ENCODE results near the gene AKR1B15. TPM values are rescaled to one million over a fixed set of nuclear protein-coding genes. Genes with fewer than 3 reads are reported as not detected.

Gene AKR1B15
- total RNA-seq, 1 experiment from 2014 or later: not detected

DNA sequence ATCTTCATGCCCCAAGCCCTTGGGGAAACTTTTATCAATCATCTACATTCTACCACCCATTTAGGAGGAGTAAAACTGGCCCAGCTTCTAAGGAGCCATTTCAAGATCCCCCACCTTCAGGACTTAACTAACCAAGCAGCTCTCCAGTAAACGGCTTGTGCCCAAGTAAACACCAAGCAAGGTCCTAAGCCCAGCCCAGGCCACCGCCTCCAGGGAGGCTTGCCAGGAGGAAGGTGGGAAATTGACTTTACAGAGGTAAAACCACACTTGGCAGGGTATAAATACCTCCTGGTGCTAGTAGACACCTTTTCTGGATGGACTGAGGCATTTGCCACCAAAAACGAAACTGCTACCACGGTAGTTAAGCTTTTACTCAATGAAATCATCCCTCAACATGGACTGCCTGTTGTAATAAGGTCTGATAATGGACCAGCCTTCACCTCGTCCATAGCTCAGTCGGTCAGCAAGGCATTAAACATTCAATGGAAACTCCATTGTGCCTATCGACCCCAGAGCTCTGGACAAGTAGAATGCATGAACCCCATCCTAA, 5.6 kb downstream of the AKR1B15 start:
- no peak for ATAC-seq
- no peaks in the 10 kb centered on the region for H4K20me1 ChIP-seq (ENCODE audit: insufficient read depth)
- H3K79me2 ChIP-seq (ENCODE audit: insufficient read depth, low read length): no peaks in the 10 kb centered on the region
- H3K9ac ChIP-seq (ENCODE audit: low read length): no peak overlapping the region
- RAD21 ChIA-PET (ENCODE audit: low non-redundant PET in 1 of 2, low total read pairs in 2 of 2, uncharacterized antibody in 2 of 2, unreplicated experiment in 2 of 2): interaction anchor here (0.7 to 1.3 kb wide), 2 partner anchors 122 kb away, joined by 4 to 6 read pairs; no protein-coding TSS in a partner anchor
- H3K9me3 ChIP-seq (ENCODE audit: control insufficient read depth in 1 of 2, insufficient read depth in 1 of 2, low read depth in 1 of 2, low read length in 2 of 2): no peaks in the 10 kb centered on the region
- no peak overlapping the region for H2AFZ ChIP-seq (ENCODE audit: low read depth, low read length, poor library complexity, severe bottlenecking)
- H3K9me2 ChIP-seq (ENCODE audit: insufficient read depth): no peaks in the 10 kb centered on the region
- CTCF ChIA-PET: interaction anchor here (1.7 to 2.6 kb wide), 2 partner anchors 39 to 122 kb away, joined by 5 to 6 read pairs; no protein-coding TSS in a partner anchor
- H3K4me2 ChIP-seq (ENCODE audit: low read length): no peak overlapping the region
- no peak for DNase-seq (ENCODE audit: low read depth, low spot score)
- TF ChIP-seq CBX3 (IDR thresholded peaks at IDR 0.05; ENCODE audit: low read depth) (no peak), POLR2AphosphoS5 (IDR thresholded peaks at IDR 0.05; ENCODE audit: low read depth, low read length) (no peak), RAD21 (IDR thresholded peaks at IDR 0.05; ENCODE audit: low read depth) (no peak), ELF1 (IDR thresholded peaks at IDR 0.05; ENCODE audit: borderline replicate concordance, low read depth) (no peak), TCF7L2 (IDR thresholded peaks at IDR 0.05; ENCODE audit: borderline replicate concordance, extremely low read depth, insufficient read depth, insufficient read length) (no peak), SIN3A (IDR thresholded peaks at IDR 0.05; ENCODE audit: low read depth) (no peak), SP1 (IDR thresholded peaks at IDR 0.05; ENCODE audit: low read depth) (no peak), FOSL1 (IDR thresholded peaks at IDR 0.05; ENCODE audit: low read depth) (no peak), ZNF274 (IDR thresholded peaks at IDR 0.05; ENCODE audit: low read depth, low read length) (no peak), POLR2A (IDR thresholded peaks at IDR 0.05; ENCODE audit: borderline replicate concordance, extremely low read depth, insufficient read depth, insufficient read length) (no peak), EZH2 (IDR thresholded peaks at IDR 0.05) (no peak), CEBPB (IDR thresholded peaks at IDR 0.05; ENCODE audit: low read depth) (no peak), EZH2phosphoT487 (IDR thresholded peaks at IDR 0.05; ENCODE audit: borderline replicate concordance) (no peak), ZFX (IDR thresholded peaks at IDR 0.05) (no peak)
- TF ChIP-seq, protein P1, sequence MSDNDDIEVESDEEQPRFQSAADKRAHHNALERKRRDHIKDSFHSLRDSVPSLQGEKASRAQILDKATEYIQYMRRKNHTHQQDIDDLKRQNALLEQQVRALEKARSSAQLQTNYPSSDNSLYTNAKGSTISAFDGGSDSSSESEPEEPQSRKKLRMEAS (IDR thresholded peaks at IDR 0.05): no peak
- TF ChIP-seq, protein P2, sequence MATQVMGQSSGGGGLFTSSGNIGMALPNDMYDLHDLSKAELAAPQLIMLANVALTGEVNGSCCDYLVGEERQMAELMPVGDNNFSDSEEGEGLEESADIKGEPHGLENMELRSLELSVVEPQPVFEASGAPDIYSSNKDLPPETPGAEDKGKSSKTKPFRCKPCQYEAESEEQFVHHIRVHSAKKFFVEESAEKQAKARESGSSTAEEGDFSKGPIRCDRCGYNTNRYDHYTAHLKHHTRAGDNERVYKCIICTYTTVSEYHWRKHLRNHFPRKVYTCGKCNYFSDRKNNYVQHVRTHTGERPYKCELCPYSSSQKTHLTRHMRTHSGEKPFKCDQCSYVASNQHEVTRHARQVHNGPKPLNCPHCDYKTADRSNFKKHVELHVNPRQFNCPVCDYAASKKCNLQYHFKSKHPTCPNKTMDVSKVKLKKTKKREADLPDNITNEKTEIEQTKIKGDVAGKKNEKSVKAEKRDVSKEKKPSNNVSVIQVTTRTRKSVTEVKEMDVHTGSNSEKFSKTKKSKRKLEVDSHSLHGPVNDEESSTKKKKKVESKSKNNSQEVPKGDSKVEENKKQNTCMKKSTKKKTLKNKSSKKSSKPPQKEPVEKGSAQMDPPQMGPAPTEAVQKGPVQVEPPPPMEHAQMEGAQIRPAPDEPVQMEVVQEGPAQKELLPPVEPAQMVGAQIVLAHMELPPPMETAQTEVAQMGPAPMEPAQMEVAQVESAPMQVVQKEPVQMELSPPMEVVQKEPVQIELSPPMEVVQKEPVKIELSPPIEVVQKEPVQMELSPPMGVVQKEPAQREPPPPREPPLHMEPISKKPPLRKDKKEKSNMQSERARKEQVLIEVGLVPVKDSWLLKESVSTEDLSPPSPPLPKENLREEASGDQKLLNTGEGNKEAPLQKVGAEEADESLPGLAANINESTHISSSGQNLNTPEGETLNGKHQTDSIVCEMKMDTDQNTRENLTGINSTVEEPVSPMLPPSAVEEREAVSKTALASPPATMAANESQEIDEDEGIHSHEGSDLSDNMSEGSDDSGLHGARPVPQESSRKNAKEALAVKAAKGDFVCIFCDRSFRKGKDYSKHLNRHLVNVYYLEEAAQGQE (IDR thresholded peaks at IDR 0.05; ENCODE audit: low read depth): no peak
- TF ChIP-seq, protein P3, sequence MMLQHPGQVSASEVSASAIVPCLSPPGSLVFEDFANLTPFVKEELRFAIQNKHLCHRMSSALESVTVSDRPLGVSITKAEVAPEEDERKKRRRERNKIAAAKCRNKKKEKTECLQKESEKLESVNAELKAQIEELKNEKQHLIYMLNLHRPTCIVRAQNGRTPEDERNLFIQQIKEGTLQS (IDR thresholded peaks at IDR 0.05): no peak
- TF ChIP-seq, protein P4, sequence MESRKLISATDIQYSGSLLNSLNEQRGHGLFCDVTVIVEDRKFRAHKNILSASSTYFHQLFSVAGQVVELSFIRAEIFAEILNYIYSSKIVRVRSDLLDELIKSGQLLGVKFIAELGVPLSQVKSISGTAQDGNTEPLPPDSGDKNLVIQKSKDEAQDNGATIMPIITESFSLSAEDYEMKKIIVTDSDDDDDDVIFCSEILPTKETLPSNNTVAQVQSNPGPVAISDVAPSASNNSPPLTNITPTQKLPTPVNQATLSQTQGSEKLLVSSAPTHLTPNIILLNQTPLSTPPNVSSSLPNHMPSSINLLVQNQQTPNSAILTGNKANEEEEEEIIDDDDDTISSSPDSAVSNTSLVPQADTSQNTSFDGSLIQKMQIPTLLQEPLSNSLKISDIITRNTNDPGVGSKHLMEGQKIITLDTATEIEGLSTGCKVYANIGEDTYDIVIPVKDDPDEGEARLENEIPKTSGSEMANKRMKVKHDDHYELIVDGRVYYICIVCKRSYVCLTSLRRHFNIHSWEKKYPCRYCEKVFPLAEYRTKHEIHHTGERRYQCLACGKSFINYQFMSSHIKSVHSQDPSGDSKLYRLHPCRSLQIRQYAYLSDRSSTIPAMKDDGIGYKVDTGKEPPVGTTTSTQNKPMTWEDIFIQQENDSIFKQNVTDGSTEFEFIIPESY (IDR thresholded peaks at IDR 0.05; ENCODE audit: extremely low read depth, insufficient replicate concordance, low read length): no peak
- no peaks in the 10 kb centered on the region for H3K36me3 ChIP-seq (ENCODE audit: control insufficient read depth in 1 of 2, insufficient read depth in 2 of 2, low read length in 2 of 2)
- H3K4me1 ChIP-seq (ENCODE audit: control insufficient read depth in 1 of 2, insufficient read depth in 2 of 2, low read length in 2 of 2): no peaks in the 10 kb centered on the region
- no peak overlapping the region for H3K4me3 ChIP-seq (replicated peaks in 1 of 2; ENCODE audit: low read depth in 1 of 2, low read length in 2 of 2)
- no peak overlapping the region for H3K27ac ChIP-seq (ENCODE audit: low read depth, low read length)
- BruUV-seq (replicated peaks): no TSS peak
- POLR2A ChIA-PET: no interaction called here
- intact Hi-C loops (cut with micrococcal nuclease): no loop called here
- H3K27me3 ChIP-seq (ENCODE audit: insufficient read depth, low read length): no peaks in the 10 kb centered on the region
